ENCODE measurements around the gene TAS1R3. TPM values are rescaled to one million over a fixed set of nuclear protein-coding genes. Genes with fewer than 3 reads are reported as not detected.

TAS1R3 gene
- total RNA-seq, 1 experiment from 2014 or later: 0.07 TPM

- ChIA-PET CTCF (no interaction called here), POLR2A (interaction anchor here (0.6 kb wide), 1 partner anchor 109 kb away, joined by 4 read pairs; no protein-coding TSS in a partner anchor), RAD21 (ENCODE audit: low non-redundant PET in 1 of 2, low total read pairs in 2 of 2, uncharacterized antibody in 2 of 2, unreplicated experiment in 2 of 2) (interaction anchor here in 1 of 2 experiments (0.7 kb wide), 1 partner anchor 20 kb away, joined by 6 read pairs; no protein-coding TSS in a partner anchor)
- no TSS peak for BruUV-seq (replicated peaks)
- DNase-seq (ENCODE audit: low read depth, low spot score) (no peak), ATAC-seq (peak; percentile 39)
- H3K36me3 ChIP-seq (ENCODE audit: control insufficient read depth in 1 of 2, insufficient read depth in 2 of 2, low read length in 2 of 2): peaks cover 3 to 9% of the 10 kb centered on the region in 2 experiments; a peak in 2 of 4 replicates
- peak overlapping the region; percentile 96 for H3K9ac ChIP-seq (ENCODE audit: low read length)
- H4K20me1 ChIP-seq (ENCODE audit: insufficient read depth): peaks cover 4% of the 10 kb centered on the region; the same call in 1 of the 2 replicates
- TF ChIP-seq JUND (IDR thresholded peaks at IDR 0.05): no peak
- no peak for TF ChIP-seq RAD21 (IDR thresholded peaks at IDR 0.05; ENCODE audit: low read depth)
- no peak for TF ChIP-seq MAX (IDR thresholded peaks at IDR 0.05)
- TF ChIP-seq ATF3 (IDR thresholded peaks at IDR 0.05): no peak
- no peak for TF ChIP-seq ZFX (IDR thresholded peaks at IDR 0.05)
- no peak for TF ChIP-seq TCF7L2 (IDR thresholded peaks at IDR 0.05; ENCODE audit: borderline replicate concordance, extremely low read depth, insufficient read depth, insufficient read length)
- TF ChIP-seq FOSL1 (IDR thresholded peaks at IDR 0.05; ENCODE audit: low read depth): no peak
- TF ChIP-seq EZH2phosphoT487 (IDR thresholded peaks at IDR 0.05; ENCODE audit: borderline replicate concordance): no peak
- TF ChIP-seq CBX3 (IDR thresholded peaks at IDR 0.05; ENCODE audit: low read depth): no peak
- no peak for TF ChIP-seq ZNF274 (IDR thresholded peaks at IDR 0.05; ENCODE audit: low read depth, low read length)
- TF ChIP-seq POLR2AphosphoS5 (IDR thresholded peaks at IDR 0.05; ENCODE audit: low read depth, low read length): no peak
- no peak for TF ChIP-seq YY1 (IDR thresholded peaks at IDR 0.05; ENCODE audit: extremely low read depth, insufficient replicate concordance, low read depth, low read length)
- TF ChIP-seq SIN3A (IDR thresholded peaks at IDR 0.05; ENCODE audit: low read depth): no peak
- no peak for TF ChIP-seq CEBPB (IDR thresholded peaks at IDR 0.05; ENCODE audit: low read depth)
- no peak for TF ChIP-seq CTCF (IDR thresholded peaks at IDR 0.05 in 2 of 3, conservative IDR thresholded peaks at IDR 0.05 in 1 of 3; ENCODE audit: borderline replicate concordance in 1 of 3, insufficient read depth in 1 of 3, low read depth in 2 of 3, low read length in 2 of 3)
- TF ChIP-seq ELF1 (IDR thresholded peaks at IDR 0.05; ENCODE audit: borderline replicate concordance, low read depth): no peak
- no peak for TF ChIP-seq SRF (IDR thresholded peaks at IDR 0.05; ENCODE audit: low read depth)
- no peak for TF ChIP-seq SP1 (IDR thresholded peaks at IDR 0.05; ENCODE audit: low read depth)
- H3K79me2 ChIP-seq (ENCODE audit: insufficient read depth, low read length): peaks cover 67% of the 10 kb centered on the region
- peaks cover 13 to 30% of the 10 kb centered on the region in 2 experiments for H3K4me1 ChIP-seq (ENCODE audit: control insufficient read depth in 1 of 2, insufficient read depth in 2 of 2, low read length in 2 of 2)
- H3K9me3 ChIP-seq (ENCODE audit: control insufficient read depth in 1 of 2, insufficient read depth in 1 of 2, low read depth in 1 of 2, low read length in 2 of 2): no peaks in the 10 kb centered on the region
- H3K4me3 ChIP-seq (replicated peaks in 1 of 2; ENCODE audit: low read depth in 1 of 2, low read length in 2 of 2): peak overlapping the region; percentile 69 to 79
- peak overlapping the region; percentile 88 for H3K27ac ChIP-seq (ENCODE audit: low read depth, low read length)
- no peaks in the 10 kb centered on the region for H3K9me2 ChIP-seq (ENCODE audit: insufficient read depth)
- no peaks in the 10 kb centered on the region for H3K27me3 ChIP-seq (ENCODE audit: insufficient read depth, low read length)
- intact Hi-C loops (cut with micrococcal nuclease): no loop called here
- peak overlapping the region; percentile 74 for H3K4me2 ChIP-seq (ENCODE audit: low read length)
- H2AFZ ChIP-seq (ENCODE audit: low read depth, low read length, poor library complexity, severe bottlenecking): no peak overlapping the region
These were observed 7.0 kb upstream of the TAS1R3 start for GRCh38 chr1:1324084-1324523.

All from HCT116 (cell line).